GM10266 (cell line): Measurements from ENCODE around the gene RAB32.
"Not testable (repeated sequence)": the region's sequence is repeated elsewhere in the genome, so short reads cannot be mapped to it uniquely, and the experiment has no call there.

Experiments
- DNase-seq: peaks from one replicate; pipeline ENCODE4 v3.0.0; 2012; ENCODE audit errors: extremely low spot score
- TF ChIP-seq, protein P1 (sequence below): IDR thresholded peaks from 2 replicates; pipeline ENCODE4 v1.5.1; 2012; ENCODE audit warnings: mild to moderate bottlenecking, low read depth; ENCODE audit not compliant: control insufficient read depth, insufficient read depth; ENCODE audit errors: missing control alignments

Gene RAB32

DNA sequence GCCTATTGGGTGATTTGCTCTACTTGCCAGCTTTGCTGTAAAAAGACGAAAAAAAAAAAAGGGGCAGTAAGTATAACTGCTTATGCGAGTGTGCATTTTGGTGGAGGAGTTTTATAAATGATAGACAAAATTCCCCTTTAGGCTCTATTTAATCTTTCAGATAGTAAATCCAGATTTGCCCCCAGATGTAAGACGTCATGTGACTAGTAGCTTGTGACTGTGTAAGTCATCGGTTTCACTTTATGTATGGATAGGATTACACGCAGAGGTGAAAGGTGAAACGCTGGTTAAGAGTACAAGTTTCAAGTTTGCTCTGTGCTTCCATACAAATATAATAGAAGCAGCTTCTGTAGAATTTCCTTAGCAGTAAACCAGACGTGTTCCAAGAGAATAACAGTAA is 7.9 kb downstream of the RAB32 start:
- TF ChIP-seq, protein P1, sequence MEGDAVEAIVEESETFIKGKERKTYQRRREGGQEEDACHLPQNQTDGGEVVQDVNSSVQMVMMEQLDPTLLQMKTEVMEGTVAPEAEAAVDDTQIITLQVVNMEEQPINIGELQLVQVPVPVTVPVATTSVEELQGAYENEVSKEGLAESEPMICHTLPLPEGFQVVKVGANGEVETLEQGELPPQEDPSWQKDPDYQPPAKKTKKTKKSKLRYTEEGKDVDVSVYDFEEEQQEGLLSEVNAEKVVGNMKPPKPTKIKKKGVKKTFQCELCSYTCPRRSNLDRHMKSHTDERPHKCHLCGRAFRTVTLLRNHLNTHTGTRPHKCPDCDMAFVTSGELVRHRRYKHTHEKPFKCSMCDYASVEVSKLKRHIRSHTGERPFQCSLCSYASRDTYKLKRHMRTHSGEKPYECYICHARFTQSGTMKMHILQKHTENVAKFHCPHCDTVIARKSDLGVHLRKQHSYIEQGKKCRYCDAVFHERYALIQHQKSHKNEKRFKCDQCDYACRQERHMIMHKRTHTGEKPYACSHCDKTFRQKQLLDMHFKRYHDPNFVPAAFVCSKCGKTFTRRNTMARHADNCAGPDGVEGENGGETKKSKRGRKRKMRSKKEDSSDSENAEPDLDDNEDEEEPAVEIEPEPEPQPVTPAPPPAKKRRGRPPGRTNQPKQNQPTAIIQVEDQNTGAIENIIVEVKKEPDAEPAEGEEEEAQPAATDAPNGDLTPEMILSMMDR = no peak
- DNase-seq = no peak

DNA sequence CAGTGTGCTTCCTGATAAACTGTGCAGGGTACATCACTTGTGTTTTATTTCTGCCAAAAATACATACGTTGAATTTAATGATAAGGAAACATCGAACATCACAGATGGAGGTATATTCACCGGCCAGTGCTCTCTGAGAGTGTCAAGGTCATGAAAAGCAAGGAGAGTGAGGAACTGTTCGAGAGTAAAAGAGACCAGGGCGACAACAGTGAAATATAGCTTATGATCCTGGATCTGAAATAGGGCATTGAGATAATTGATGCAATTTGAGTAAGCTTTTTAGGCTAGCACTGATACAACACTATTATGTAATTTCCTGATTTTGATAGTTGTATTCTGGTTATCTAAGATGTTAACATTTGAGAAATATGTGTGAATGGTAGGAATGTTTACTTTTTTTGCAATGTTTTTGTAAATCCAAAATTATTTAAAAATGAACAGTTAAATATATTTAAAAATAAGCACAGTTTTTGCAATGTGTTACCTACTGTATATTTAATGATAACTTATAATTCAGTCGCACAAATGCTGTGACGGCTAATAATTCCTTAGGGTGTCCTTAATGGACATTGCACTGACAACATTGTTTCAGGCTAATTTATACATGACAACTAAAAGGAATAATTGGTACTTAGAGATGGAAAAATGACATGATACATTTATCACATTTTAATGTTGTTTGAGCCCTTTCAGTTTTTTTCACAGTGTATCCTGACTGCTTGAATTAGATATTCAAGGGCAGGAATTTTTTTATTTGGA is 9.9 kb downstream of the RAB32 start:
- no peak for DNase-seq
- TF ChIP-seq, protein P1 = no peak

DNA sequence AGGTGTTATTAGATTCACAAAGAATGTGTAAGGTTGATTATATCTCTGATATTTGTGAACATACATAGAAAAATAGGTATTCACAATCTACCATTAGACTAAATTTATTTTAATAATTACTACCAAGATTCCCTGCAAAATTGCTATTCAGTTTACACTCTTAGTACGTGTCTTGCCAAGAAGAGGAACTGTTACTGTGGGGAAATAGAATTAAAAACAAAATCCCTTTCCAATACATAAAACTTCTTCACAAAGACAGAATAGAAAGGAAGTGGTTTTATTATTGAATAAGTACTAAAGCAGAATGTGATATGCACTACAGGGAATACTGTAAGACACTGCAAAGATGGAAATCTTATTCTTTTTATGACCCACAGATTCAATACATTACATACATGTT is 17.0 kb downstream of the RAB32 start:
- no peak for DNase-seq
- TF ChIP-seq, protein P1 = no peak

DNA sequence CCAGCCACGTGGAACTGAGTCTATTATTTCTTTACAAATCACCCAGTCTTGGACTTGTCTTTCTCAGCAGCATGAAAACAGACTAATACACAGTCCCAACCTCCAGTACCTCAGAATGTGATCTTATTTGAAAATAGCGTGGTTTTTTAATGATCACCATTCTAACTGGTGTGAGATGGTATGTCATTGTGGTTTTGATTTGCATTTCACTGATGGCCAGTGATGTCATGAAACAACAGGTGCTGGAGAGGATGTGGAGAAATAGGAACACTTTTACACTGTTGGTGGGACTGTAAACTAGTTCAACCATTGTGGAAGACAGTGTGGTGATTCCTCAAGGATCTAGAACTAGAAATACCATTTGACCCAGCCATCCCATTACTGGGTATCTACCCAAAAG is 23.0 kb downstream of the RAB32 start:
- DNase-seq = not testable (repeated sequence)

DNA sequence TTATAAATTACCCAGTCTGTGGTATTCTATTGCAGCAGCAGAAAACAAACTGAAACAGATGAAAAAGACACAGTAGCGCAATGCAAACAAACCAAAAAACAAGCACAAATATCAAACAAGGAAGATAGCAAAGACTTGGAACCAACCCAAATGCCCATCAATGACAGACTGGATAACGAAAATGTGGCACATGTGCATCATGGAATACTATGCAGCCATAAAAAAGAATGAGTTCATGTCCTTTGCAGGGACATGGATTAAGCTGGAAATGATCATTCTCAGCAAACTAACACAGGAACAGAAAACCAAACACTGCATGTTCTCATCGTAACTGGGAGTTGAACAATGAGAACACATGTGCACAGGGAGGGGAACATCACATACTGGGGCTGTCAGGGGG is 25.0 kb downstream of the RAB32 start:
- not testable (repeated sequence) for DNase-seq

DNA sequence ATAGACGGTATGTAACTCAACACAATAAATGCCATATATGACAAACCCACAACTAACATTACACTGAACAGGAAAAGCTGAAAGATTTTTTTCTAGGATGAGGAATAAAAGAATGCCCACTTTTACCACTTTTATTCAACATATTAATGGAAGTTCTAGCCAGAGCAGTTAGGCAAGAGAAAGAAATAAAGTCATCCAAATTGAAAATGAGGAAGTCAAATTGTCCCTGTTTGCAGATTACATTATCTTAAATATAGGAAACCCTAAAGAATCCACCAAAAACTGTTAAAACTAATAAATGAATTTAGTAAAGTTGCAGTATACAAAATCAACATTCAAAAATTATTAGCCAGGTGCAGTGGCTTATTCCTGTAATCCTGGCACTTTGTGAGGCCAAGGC is 30.6 kb downstream of the RAB32 start:
- DNase-seq = no peak
- TF ChIP-seq, protein P1 = no peak

DNA sequence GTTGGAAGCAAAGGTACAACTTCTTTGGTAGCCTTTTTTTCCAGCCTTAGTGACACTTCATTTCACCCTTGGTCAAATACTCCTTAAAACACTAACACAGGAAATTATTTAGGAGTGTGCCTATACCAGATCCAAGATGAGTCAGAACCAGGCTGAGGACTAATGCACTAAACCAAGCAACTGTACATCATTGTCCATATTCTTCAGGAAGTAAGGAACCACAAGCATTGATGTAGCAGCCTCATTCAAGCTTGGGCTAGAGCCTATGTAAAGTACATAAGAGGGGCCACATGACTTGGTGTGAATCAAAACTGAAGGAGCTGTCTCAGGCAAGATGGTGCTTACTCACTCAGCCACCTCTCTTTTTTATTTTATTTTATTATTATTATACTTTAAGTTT is 34.4 kb downstream of the RAB32 start:
- no peak for DNase-seq
- TF ChIP-seq, protein P1 = no peak

DNA sequence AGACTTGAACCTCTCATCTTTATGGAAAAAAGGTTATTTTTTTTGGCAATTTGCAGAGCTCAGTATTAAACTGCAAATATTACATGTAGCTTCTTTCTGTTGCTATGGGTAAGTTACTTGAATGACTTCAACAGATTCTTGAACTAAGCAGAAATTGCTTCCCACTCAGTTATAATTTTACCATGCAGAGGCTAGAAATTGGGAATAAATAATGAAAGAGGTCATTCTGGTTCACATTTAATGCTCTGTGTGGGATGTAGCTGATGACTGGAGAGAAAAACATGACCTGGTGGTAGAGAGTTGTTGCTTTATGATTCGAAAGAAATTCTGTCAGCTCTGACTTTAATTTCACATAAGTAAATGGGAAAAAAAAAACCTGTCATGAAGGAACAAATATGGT is 38.3 kb downstream of the RAB32 start:
- DNase-seq = no peak
- TF ChIP-seq, protein P1 = no peak
